Osteocyte (in vitro differentiated cells): ENCODE results near the gene SCAPER. TPM values are rescaled to one million over a fixed set of nuclear protein-coding genes. Genes with fewer than 3 reads are reported as not detected.

Source experiments
- DNase-seq: peaks from one replicate; pipeline ENCODE4 v3.0.0; 2021; ENCODE audit warnings: mixed read lengths; ENCODE audit not compliant: unreplicated experiment; ENCODE audit errors: extremely low spot score
- H3K27ac Mint-ChIP-seq: one replicate; pipeline ENCODE4 v1.8.0; 2021; ENCODE audit warnings: mild to moderate bottlenecking, mixed read lengths; ENCODE audit not compliant: unreplicated experiment
- H3K27me3 Mint-ChIP-seq: one replicate; pipeline ENCODE4 v1.8.0; 2021; ENCODE audit warnings: mixed read lengths; ENCODE audit not compliant: unreplicated experiment
- H3K36me3 Mint-ChIP-seq: one replicate; pipeline ENCODE4 v1.8.0; 2021; ENCODE audit warnings: mixed read lengths; ENCODE audit not compliant: unreplicated experiment
- H3K4me1 Mint-ChIP-seq: one replicate; pipeline ENCODE4 v1.8.0; 2021; ENCODE audit warnings: mixed read lengths; ENCODE audit not compliant: unreplicated experiment
- H3K4me3 Mint-ChIP-seq: one replicate; pipeline ENCODE4 v1.8.0; 2021; ENCODE audit warnings: mild to moderate bottlenecking, moderate library complexity, mixed read lengths; ENCODE audit not compliant: unreplicated experiment
- H3K9me3 Mint-ChIP-seq: one replicate; pipeline ENCODE4 v1.8.0; 2021; ENCODE audit warnings: mixed read lengths; ENCODE audit not compliant: unreplicated experiment
- total RNA-seq: library from RNA; stranded (reverse); gene quantifications from 2 replicates; pipeline ENCODE4 v1.2.1, GENCODE V29; 2021
- TF ChIP-seq, protein P1 (sequence below): fragments of 200-600 bp; sonication (generic); IDR thresholded peaks from 2 replicates; pipeline ENCODE4 v1.5.0; 2021; ENCODE audit warnings: antibody characterized with exemption, mild to moderate bottlenecking, moderate library complexity

SCAPER gene
- total RNA-seq, 1 donor from 2014 or later, result 20.0 TPM

DNA sequence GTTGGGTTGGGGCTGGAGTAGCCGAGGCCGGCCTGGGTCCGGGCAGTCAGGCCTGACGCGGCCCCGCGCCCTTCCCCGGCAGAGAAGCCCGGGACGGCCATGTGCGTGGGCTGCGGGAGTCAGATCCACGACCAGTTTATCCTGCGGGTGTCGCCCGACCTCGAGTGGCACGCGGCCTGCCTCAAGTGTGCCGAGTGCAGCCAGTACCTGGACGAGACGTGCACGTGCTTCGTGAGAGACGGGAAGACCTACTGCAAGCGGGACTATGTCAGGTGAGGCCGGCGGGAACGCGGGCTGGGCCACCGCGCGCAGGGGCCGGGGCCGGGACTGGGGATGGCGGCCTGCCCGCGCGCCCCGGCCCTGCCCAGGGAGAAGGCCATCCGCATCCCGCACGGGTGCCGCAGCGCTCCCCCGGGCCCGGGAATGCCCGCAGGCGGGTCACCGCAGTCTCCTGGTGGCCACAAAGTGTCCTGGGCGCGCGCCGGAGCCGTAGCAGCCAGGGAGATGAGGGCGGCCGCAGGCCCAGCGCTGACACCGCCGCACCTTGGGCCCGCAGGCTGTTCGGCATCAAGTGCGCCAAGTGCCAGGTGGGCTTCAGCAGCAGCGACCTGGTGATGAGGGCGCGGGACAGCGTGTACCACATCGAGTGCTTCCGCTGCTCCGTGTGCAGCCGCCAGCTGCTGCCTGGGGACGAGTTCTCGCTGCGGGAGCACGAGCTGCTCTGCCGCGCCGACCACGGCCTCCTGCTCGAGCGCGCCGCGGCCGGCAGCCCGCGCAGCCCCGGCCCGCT is 567.2 kb downstream of the SCAPER start:
- TF ChIP-seq, protein P1, sequence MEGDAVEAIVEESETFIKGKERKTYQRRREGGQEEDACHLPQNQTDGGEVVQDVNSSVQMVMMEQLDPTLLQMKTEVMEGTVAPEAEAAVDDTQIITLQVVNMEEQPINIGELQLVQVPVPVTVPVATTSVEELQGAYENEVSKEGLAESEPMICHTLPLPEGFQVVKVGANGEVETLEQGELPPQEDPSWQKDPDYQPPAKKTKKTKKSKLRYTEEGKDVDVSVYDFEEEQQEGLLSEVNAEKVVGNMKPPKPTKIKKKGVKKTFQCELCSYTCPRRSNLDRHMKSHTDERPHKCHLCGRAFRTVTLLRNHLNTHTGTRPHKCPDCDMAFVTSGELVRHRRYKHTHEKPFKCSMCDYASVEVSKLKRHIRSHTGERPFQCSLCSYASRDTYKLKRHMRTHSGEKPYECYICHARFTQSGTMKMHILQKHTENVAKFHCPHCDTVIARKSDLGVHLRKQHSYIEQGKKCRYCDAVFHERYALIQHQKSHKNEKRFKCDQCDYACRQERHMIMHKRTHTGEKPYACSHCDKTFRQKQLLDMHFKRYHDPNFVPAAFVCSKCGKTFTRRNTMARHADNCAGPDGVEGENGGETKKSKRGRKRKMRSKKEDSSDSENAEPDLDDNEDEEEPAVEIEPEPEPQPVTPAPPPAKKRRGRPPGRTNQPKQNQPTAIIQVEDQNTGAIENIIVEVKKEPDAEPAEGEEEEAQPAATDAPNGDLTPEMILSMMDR, result no peak
- peak; percentile 80 for DNase-seq
- no peaks in the 10 kb centered on the region for H3K9me3 Mint-ChIP-seq
- H3K27me3 Mint-ChIP-seq, result peaks cover 79% of the 10 kb centered on the region
- H3K4me3 Mint-ChIP-seq, result no peak overlapping the region
- no peaks in the 10 kb centered on the region for H3K36me3 Mint-ChIP-seq
- H3K27ac Mint-ChIP-seq, result no peak overlapping the region
- H3K4me1 Mint-ChIP-seq, result peaks cover 49% of the 10 kb centered on the region

DNA sequence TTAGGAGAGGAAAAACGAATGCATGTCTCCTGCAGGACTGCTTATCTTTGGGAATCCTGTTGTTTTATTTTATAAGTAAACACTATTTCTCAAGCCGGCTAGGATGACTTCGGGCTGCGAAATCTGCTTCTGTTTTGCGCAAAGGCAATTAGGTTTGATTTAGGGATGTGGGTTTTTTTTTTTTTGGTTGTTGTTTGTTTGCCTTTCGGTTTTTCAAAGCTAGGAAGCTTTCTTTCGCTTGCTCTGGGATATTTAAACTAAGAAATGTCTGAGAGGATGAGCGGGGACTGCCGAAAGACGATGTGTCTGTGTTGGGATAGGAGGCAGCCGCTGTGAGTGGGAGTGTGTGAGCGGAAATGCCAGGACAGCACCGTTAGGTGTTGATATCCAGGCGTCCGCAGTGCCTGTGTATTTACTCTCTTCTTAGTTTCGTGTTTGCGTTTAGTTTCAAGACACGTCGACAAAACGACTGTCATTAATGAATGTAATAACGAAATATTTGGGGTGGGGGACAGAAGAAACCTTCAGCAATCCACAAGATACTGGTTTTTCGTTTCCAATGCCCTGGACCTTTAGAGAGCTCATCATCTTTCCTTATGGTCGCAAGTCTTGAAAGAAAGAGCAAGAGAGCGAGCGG is 568.0 kb downstream of the SCAPER start:
- TF ChIP-seq, protein P1, result no peak
- Mint-ChIP-seq H3K4me3 (no peak overlapping the region), H3K27ac (no peak overlapping the region), H3K4me1 (peaks cover 48% of the 10 kb centered on the region), H3K27me3 (peaks cover 85% of the 10 kb centered on the region), H3K36me3 (no peaks in the 10 kb centered on the region), H3K9me3 (no peaks in the 10 kb centered on the region)
- peak; percentile 46 for DNase-seq

DNA sequence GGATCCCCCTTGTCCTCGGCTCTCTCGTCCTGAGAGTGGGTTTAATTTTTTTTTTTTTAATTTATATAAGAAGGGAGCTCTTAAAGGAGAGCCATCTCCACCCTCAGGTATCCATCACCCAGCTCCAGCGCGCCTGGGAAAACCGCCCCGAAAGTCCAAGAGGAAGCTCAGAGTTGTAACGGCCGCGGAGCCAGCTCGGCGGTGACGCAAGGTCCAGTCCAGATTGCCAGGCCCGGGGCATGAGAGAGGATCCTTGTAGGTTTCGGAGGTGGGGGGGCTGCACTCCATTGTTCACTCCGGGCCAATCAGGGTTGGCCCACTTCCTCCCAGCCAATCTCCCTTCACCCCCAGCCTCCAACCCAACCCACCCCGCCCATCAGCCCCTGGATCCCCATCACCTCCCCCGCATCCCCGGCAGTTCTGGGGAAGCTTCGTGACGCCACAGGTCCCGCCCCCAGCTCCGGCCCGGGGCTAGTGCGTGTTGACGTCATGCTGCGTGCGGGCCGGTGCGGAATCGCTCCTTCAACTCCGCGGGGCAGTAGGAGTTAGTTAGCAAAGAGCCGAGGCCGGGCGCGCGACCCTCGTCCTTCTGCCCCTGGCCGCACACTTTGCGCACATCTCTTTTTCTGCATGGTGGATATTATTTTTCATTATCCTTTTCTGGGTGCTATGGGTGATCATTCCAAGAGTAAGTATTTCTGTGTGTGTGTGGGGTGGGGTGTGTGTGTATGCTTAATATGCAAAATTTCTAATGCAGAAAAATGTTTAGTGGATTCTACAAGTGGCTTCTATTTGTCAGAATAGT is 568.7 kb downstream of the SCAPER start, which contains the start of gene ISL2:
ISL2 (plus strand) TSS at position 520 of the 805 bp plus-strand sequence; CDS start at position 631, 111 bp downstream.
- TF ChIP-seq, protein P1, result no peak
- Mint-ChIP-seq H3K36me3 (no peaks in the 10 kb centered on the region), H3K4me1 (peaks cover 41% of the 10 kb centered on the region), H3K9me3 (no peaks in the 10 kb centered on the region), H3K27me3 (peaks cover 77% of the 10 kb centered on the region), H3K27ac (no peak within 1 kb of the TSS), H3K4me3 (no peak within 1 kb of the TSS)
- peak; percentile 82 for DNase-seq

DNA sequence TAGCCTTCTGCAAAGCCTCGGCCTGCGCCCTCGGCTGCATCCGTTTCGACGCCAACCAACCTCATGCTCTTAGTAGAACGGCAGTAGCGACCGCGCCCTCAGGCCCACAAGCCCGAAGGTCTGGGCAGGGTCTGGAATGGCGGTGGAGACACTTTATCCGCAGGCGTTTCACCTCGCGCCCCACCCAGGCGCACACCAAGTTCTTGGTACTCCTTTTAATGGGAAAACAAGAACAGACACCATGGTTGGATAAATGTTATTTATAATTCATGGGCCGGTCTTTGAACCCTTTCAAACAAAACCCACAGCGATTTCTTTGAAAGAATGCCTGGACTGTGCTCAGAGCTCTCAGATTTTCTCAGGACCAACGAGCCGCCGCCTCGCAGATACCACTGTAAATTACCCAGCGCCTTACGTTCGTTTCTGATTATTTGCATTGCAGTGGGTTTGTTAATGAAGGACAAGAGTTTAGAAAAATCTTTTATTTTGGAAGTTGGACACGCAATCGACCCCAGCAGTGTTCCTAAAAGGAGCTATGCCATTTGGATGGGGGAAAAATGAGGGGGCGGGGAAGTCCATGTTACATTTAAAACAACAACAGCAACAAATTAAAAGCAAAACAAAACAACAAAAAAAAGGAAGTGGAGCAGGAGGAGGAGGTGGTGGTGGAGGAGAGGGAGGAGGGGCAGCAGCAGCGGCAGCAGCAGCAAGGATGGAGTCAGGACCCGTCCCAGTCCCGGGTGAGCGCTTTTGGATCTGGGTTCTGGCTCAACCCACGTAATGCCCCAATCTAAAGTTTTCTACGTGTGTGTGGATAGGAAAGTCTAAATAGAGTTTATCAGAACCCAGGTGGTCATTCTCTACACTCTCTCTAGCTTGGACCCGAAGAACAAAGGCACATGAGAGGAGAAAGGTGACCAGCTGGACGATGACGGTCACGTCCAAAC is 569.6 kb downstream of the SCAPER start:
- Mint-ChIP-seq H3K36me3 (no peaks in the 10 kb centered on the region), H3K27me3 (peaks cover 70% of the 10 kb centered on the region), H3K4me3 (no peak overlapping the region), H3K27ac (no peak overlapping the region), H3K4me1 (peaks cover 34% of the 10 kb centered on the region), H3K9me3 (no peaks in the 10 kb centered on the region)
- TF ChIP-seq, protein P1, result no peak
- peak; percentile 36 for DNase-seq
